ENCODE data around the gene NOTCH1. TPM values are rescaled to one million over a fixed set of nuclear protein-coding genes. Genes with fewer than 3 reads are reported as not detected.

Gene NOTCH1
- total RNA-seq, 1 donor from 2014 or later, result 70.7 TPM

GRCh38 chr9:136546697-136547501 is 1.1 kb upstream of the NOTCH1 start:
- DNase-seq (ENCODE audit: low read depth, low spot score), result no peak

GRCh38 chr9:136545692-136545964 is 220 bp downstream of the NOTCH1 start:
- no peak for DNase-seq (ENCODE audit: low read depth, low spot score)

GRCh38 chr9:136544964-136545691 is 720 bp downstream of the NOTCH1 start:
- DNase-seq (ENCODE audit: low read depth, low spot score), result no peak

- no peak for DNase-seq (ENCODE audit: low read depth, low spot score)
These were observed 1.3 kb downstream of the NOTCH1 start for GRCh38 chr9:136544548-136544963.

- no peak for DNase-seq (ENCODE audit: low read depth, low spot score)
These were observed 1.9 kb downstream of the NOTCH1 start for GRCh38 chr9:136543830-136544547.

GRCh38 chr9:136543280-136543679 is 2.6 kb downstream of the NOTCH1 start:
- DNase-seq (ENCODE audit: low read depth, low spot score), result no peak

GRCh38 chr9:136542241-136543040 is 3.4 kb downstream of the NOTCH1 start:
- DNase-seq (ENCODE audit: low read depth, low spot score), result no peak

GRCh38 chr9:136541709-136542108 is 4.1 kb downstream of the NOTCH1 start:
- no peak for DNase-seq (ENCODE audit: low read depth, low spot score)

- DNase-seq (ENCODE audit: low read depth, low spot score), result no peak
These were observed 4.7 kb downstream of the NOTCH1 start for GRCh38 chr9:136541179-136541578.

- DNase-seq (ENCODE audit: low read depth, low spot score), result peak; percentile 89
These were observed 6.1 kb downstream of the NOTCH1 start for GRCh38 chr9:136539427-136540421.

GRCh38 chr9:136538599-136539426 is 7.0 kb downstream of the NOTCH1 start:
- DNase-seq (ENCODE audit: low read depth, low spot score), result peak; percentile 71

GRCh38 chr9:136537896-136538598 is 7.8 kb downstream of the NOTCH1 start:
- no peak for DNase-seq (ENCODE audit: low read depth, low spot score)

- no peak for DNase-seq (ENCODE audit: low read depth, low spot score)
These were observed 8.4 kb downstream of the NOTCH1 start for GRCh38 chr9:136537411-136537810.

GRCh38 chr9:136536721-136537241 is 9.1 kb downstream of the NOTCH1 start:
- no peak for DNase-seq (ENCODE audit: low read depth, low spot score)

GRCh38 chr9:136536051-136536720 is 9.7 kb downstream of the NOTCH1 start:
- DNase-seq (ENCODE audit: low read depth, low spot score), result no peak

GRCh38 chr9:136535070-136535469 is 10.8 kb downstream of the NOTCH1 start:
- no peak for DNase-seq (ENCODE audit: low read depth, low spot score)

- no peak for DNase-seq (ENCODE audit: low read depth, low spot score)
These were observed 11.5 kb downstream of the NOTCH1 start for GRCh38 chr9:136534366-136534765.

- DNase-seq (ENCODE audit: low read depth, low spot score), result no peak
These were observed 12.1 kb downstream of the NOTCH1 start for GRCh38 chr9:136533775-136534157.

All from pulmonary artery endothelial cell (primary cell).